IMR-90 (cell line): ENCODE results near the gene HEATR5A.

Experiments used
- CEBPB ChIP-seq: IDR thresholded peaks from 2 replicates; pipeline ENCODE4 v1.6.1; 2012; ENCODE audit warnings: low read depth, low read length, improper control_type of control experiment
- CTCF ChIP-seq: conservative IDR thresholded peaks from 2 replicates; pipeline ENCODE4 v1.5.1; 2012; ENCODE audit warnings: mild to moderate bottlenecking, low read depth, low read length, improper control_type of control experiment
- MAZ ChIP-seq: IDR thresholded peaks from 2 replicates; pipeline ENCODE4 v1.6.1; 2012; ENCODE audit warnings: low read depth, mild to moderate bottlenecking, low read length, improper control_type of control experiment, moderate library complexity, borderline replicate concordance
- RCOR1 ChIP-seq: IDR thresholded peaks from 2 replicates; pipeline ENCODE4 v1.6.1; 2012; ENCODE audit warnings: mild to moderate bottlenecking, low read length, improper control_type of control experiment; ENCODE audit not compliant: insufficient replicate concordance
- SMC3 ChIP-seq: fragments of 150-350 bp; IDR thresholded peaks from 2 replicates; pipeline ENCODE4 v1.6.1; 2016; ENCODE audit warnings: low read depth, mild to moderate bottlenecking, antibody characterized with exemption, low read length, moderate library complexity

DNA sequence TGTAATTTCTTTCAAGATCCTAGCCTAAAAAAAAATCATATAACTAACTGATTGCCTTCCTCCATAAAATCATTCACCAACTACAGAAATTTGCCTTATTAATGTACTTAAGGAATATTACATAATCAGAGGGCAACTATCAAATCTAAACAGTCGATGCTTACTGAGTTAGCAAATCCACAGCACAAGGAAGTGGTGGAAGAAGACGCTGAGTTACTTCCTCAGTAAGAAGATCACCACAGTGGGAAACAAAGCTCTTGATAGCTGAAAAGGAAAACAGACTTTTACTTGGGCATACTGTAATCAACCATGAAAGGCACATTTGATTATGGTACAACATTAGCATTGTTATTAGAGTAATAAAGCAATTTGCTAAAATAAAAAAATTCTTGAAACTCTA, 48.7 kb downstream of the HEATR5A start:
- no peak for TF ChIP-seq MAZ
- TF ChIP-seq CEBPB: no peak
- no peak for TF ChIP-seq CTCF
- TF ChIP-seq SMC3: no peak
- no peak for TF ChIP-seq RCOR1
